H1 (cell line): ENCODE results near the gene SPRN. TPM values are rescaled to one million over a fixed set of nuclear protein-coding genes. Genes with fewer than 3 reads are reported as not detected.

ENCODE experiments used
- CTCF ChIA-PET: fragments of 300-600 bp; sonication (Branson Sonifier 250); formaldehyde crosslinking; loops from one replicate; lab custom pipeline; 2021; ENCODE audit not compliant: partially characterized antibody; lab: Charles Lee
- POLR2A ChIA-PET: fragments of 300-600 bp; sonication (Branson Sonifier 250); formaldehyde crosslinking; loops from one replicate; lab custom pipeline; 2021; ENCODE audit warnings: inconsistent platforms; ENCODE audit not compliant: partially characterized antibody; lab: Charles Lee
- DNase-seq, 2 experiments: peaks; one replicate each; pipeline versions ENCODE4 v3.0.0 to v3.0.0-alpha.2; 2010 to 2022; ENCODE audit warnings: low spot score in 2 of 2, low read depth in 1 of 2, mixed read lengths in 1 of 2
- FAIRE-seq: peaks from 2 replicates; lab custom pipeline; 2011; peaks lifted over from hg19 to GRCh38; lab: Jason Lieb, UNC
- H2AFZ ChIP-seq: 2 replicates; pipeline ENCODE4 v1.8.1; 2012; ENCODE audit warnings: low read length, inconsistent platforms
- H2AK5ac ChIP-seq: 2 replicates; pipeline ENCODE4 v1.6.1; 2013; ENCODE audit warnings: low read depth, low read length
- H2BK120ac ChIP-seq: replicated peaks from 2 replicates; pipeline ENCODE3; 2013; ENCODE audit warnings: low read depth, low read length, inconsistent platforms
- H2BK12ac ChIP-seq: 2 replicates; pipeline ENCODE4 v1.6.1; 2013; ENCODE audit warnings: low read depth, low read length
- H2BK15ac ChIP-seq: 2 replicates; pipeline ENCODE4 v1.6.1; 2013; ENCODE audit warnings: low read length
- H2BK20ac ChIP-seq: 2 replicates; pipeline ENCODE4 v1.6.1; 2013; ENCODE audit warnings: low read length
- H2BK5ac ChIP-seq: 2 replicates; pipeline ENCODE4 v1.6.1; 2013; ENCODE audit warnings: low read depth, low read length
- H3K14ac ChIP-seq: 2 replicates; pipeline ENCODE4 v1.6.1; 2013; ENCODE audit warnings: inconsistent platforms; ENCODE audit not compliant: insufficient read length
- H3K18ac ChIP-seq: 2 replicates; pipeline ENCODE4 v1.6.1; 2013; ENCODE audit warnings: low read length; ENCODE audit errors: extremely low read depth
- H3K23ac ChIP-seq: 2 replicates; pipeline ENCODE4 v1.6.1; 2013; ENCODE audit warnings: inconsistent platforms; ENCODE audit not compliant: insufficient read length
- H3K23me2 ChIP-seq: 2 replicates; pipeline ENCODE4 v1.6.1; 2013; ENCODE audit warnings: low read depth, low read length
- H3K27ac ChIP-seq: 2 replicates; pipeline ENCODE4 v1.6.1; 2011; ENCODE audit warnings: low read depth, low read length, inconsistent platforms
- H3K27me3 ChIP-seq, 4 experiments: replicated peaks in 1 of 4; 1 replicate in 1 of 4; 2 replicates in 3 of 4; pipeline versions ENCODE4 v1.6.1 to v1.8.1; 2011 to 2013; ENCODE audit warnings: low read length in 3 of 4, mild to moderate bottlenecking in 3 of 4, inconsistent platforms in 2 of 4, mixed read lengths in 2 of 4, moderate library complexity in 1 of 4; ENCODE audit not compliant: control insufficient read depth in 3 of 4, insufficient read depth in 3 of 4; ENCODE audit errors: extremely low read depth in 1 of 4
- H3K36me3 ChIP-seq, 4 experiments: 2 replicates each; pipeline versions ENCODE4 v1.6.1 to v1.8.1; 2011 to 2013; ENCODE audit warnings: mild to moderate bottlenecking in 4 of 4, low read length in 3 of 4, moderate library complexity in 2 of 4, control low read depth in 1 of 4, inconsistent platforms in 1 of 4; ENCODE audit not compliant: insufficient read depth in 4 of 4, control insufficient read depth in 2 of 4
- H3K4ac ChIP-seq: replicated peaks from 2 replicates; pipeline ENCODE3; 2013; ENCODE audit warnings: low read length, low read depth, mixed read lengths, inconsistent platforms; ENCODE audit not compliant: insufficient read length
- H3K4me1 ChIP-seq, 4 experiments: replicated peaks in 1 of 4; 1 replicate in 1 of 4; 2 replicates in 3 of 4; pipeline versions ENCODE4 v1.6.1 to v1.8.1; 2011 to 2013; ENCODE audit warnings: low read length in 3 of 4, inconsistent platforms in 2 of 4, mixed read lengths in 1 of 4; ENCODE audit not compliant: insufficient read depth in 4 of 4, control insufficient read depth in 3 of 4
- H3K4me2 ChIP-seq, 2 experiments: 2 replicates each; pipeline versions ENCODE4 v1.6.1 to v1.8.1; 2011 to 2013; ENCODE audit warnings: low read depth in 2 of 2, low read length in 2 of 2, control low read depth in 1 of 2, inconsistent platforms in 1 of 2, mild to moderate bottlenecking in 1 of 2; ENCODE audit not compliant: insufficient read depth in 1 of 2
- H3K4me3 ChIP-seq, 4 experiments: fragments of 200-600, 300-600 bp in 1 of 4; sonication (generic), shearing (Covaris generic), sonication (Bioruptor Twin) in 1 of 4; 2 replicates each; pipeline versions ENCODE4 v1.5.1 to v1.8.1; 2011 to 2016; ENCODE audit warnings: low read length in 4 of 4, low read depth in 3 of 4, control low read depth in 2 of 4, inconsistent platforms in 2 of 4, mild to moderate bottlenecking in 2 of 4, mixed read lengths in 1 of 4, moderate library complexity in 1 of 4; ENCODE audit not compliant: insufficient read depth in 2 of 4; ENCODE audit errors: extremely low read depth in 1 of 4
- H3K56ac ChIP-seq: replicated peaks from 2 replicates; pipeline ENCODE3; 2013; ENCODE audit warnings: low read depth, mild to moderate bottlenecking, mixed read lengths, low read length, inconsistent platforms; ENCODE audit not compliant: insufficient read length
- H3K79me1 ChIP-seq: 2 replicates; pipeline ENCODE4 v1.6.1; 2013; ENCODE audit warnings: low read depth, low read length, control low read depth
- H3K79me2 ChIP-seq, 2 experiments: 2 replicates each; pipeline versions ENCODE4 v1.6.1 to v1.8.1; 2012 to 2013; ENCODE audit warnings: low read length in 2 of 2, mild to moderate bottlenecking in 2 of 2, inconsistent platforms in 1 of 2; ENCODE audit not compliant: insufficient read depth in 2 of 2, control insufficient read depth in 1 of 2
- H3K9ac ChIP-seq, 4 experiments: replicated peaks in 1 of 4; 1 replicate in 1 of 4; 2 replicates in 3 of 4; pipeline versions ENCODE4 v1.6.1 to v1.8.1; 2011 to 2013; ENCODE audit warnings: low read depth in 3 of 4, low read length in 3 of 4, control low read depth in 2 of 4, mild to moderate bottlenecking in 2 of 4, moderate library complexity in 2 of 4, inconsistent platforms in 1 of 4; ENCODE audit errors: extremely low read depth in 1 of 4
- H3K9me3 ChIP-seq, 2 experiments: 2 replicates each; pipeline versions ENCODE4 v1.6.1 to v1.8.1; 2012 to 2013; ENCODE audit warnings: mild to moderate bottlenecking in 2 of 2, moderate library complexity in 2 of 2, control low read depth in 1 of 2, inconsistent platforms in 1 of 2, low read depth in 1 of 2, low read length in 1 of 2, mixed read lengths in 1 of 2; ENCODE audit not compliant: insufficient read depth in 2 of 2
- H4K20me1 ChIP-seq, 2 experiments: replicated peaks in 1 of 2; 2 replicates each; pipeline versions ENCODE3 to v1.8.1; 2011 to 2013; ENCODE audit warnings: inconsistent platforms in 2 of 2, low read length in 2 of 2, mild to moderate bottlenecking in 1 of 2; ENCODE audit not compliant: insufficient read depth in 2 of 2, control insufficient read depth in 1 of 2
- H4K5ac ChIP-seq: 2 replicates; pipeline ENCODE4 v1.6.1; 2013; ENCODE audit warnings: low read length, low read depth, mixed read lengths, inconsistent platforms; ENCODE audit not compliant: insufficient read length
- H4K8ac ChIP-seq: 2 replicates; pipeline ENCODE4 v1.8.0; 2013; ENCODE audit warnings: mild to moderate bottlenecking, moderate library complexity, low read length, inconsistent platforms; ENCODE audit not compliant: insufficient read depth; ENCODE audit errors: extremely low read depth
- H4K91ac ChIP-seq: replicated peaks from 2 replicates; pipeline ENCODE3; 2013; ENCODE audit warnings: low read length, mixed read lengths, inconsistent platforms; ENCODE audit not compliant: insufficient read length
- ASH2L ChIP-seq: fragments of 200-600, 300-600 bp; sonication (generic); IDR thresholded peaks from one replicate; pipeline ENCODE4 v1.7.1; 2017; ENCODE audit warnings: low read length
- CBX5 ChIP-seq: fragments of 300-800, 300-1000 bp; sonication (generic); IDR thresholded peaks from 2 replicates; pipeline ENCODE4 v1.7.1; 2016; ENCODE audit warnings: antibody characterized with exemption, low read length, low read depth
- CEBPB ChIP-seq: IDR thresholded peaks from 2 replicates; pipeline ENCODE4 v1.6.1; 2012; ENCODE audit warnings: low read depth, low read length
- EP300 ChIP-seq, 2 experiments: IDR thresholded peaks; 1 replicate in 1 of 2; 2 replicates in 1 of 2; pipeline ENCODE4 v1.6.1; 2011 to 2012; ENCODE audit warnings: low read depth in 2 of 2, low read length in 2 of 2, mild to moderate bottlenecking in 2 of 2, borderline replicate concordance in 1 of 2, inconsistent platforms in 1 of 2, moderate library complexity in 1 of 2
- FOSL1 ChIP-seq: IDR thresholded peaks from 2 replicates; pipeline ENCODE4 v1.6.1; 2011; ENCODE audit warnings: mild to moderate bottlenecking, low read depth, low read length, moderate library complexity; ENCODE audit not compliant: insufficient read depth
- POLR2A ChIP-seq, 2 experiments: IDR thresholded peaks; 1 replicate in 1 of 2; 2 replicates in 1 of 2; pipeline ENCODE4 v1.6.1; 2011; ENCODE audit warnings: low read depth in 2 of 2, low read length in 2 of 2, mild to moderate bottlenecking in 2 of 2; ENCODE audit errors: control extremely low read depth in 1 of 2
- RAD21 ChIP-seq, 2 experiments: IDR thresholded peaks in 1 of 2; conservative IDR thresholded peaks in 1 of 2; 2 replicates each; pipeline ENCODE4 v1.6.1; 2011; ENCODE audit warnings: low read depth in 2 of 2, low read length in 2 of 2, improper control_type of control experiment in 1 of 2, inconsistent platforms in 1 of 2, mild to moderate bottlenecking in 1 of 2, moderate library complexity in 1 of 2
- RBBP5 ChIP-seq: IDR thresholded peaks from 2 replicates; pipeline ENCODE4 v1.7.1; 2012; ENCODE audit warnings: low read depth, mild to moderate bottlenecking, inconsistent platforms, low read length, moderate library complexity, borderline replicate concordance
- RNF2 ChIP-seq: fragments of 200-900, 300-1000 bp; sonication (generic); IDR thresholded peaks from 2 replicates; pipeline ENCODE4 v1.7.1; 2016; ENCODE audit warnings: borderline replicate concordance, low read depth, mild to moderate bottlenecking, antibody characterized with exemption, low read length; ENCODE audit not compliant: poor library complexity, severe bottlenecking; ENCODE audit errors: missing control alignments
- SRF ChIP-seq: IDR thresholded peaks from 2 replicates; pipeline ENCODE4 v1.6.1; 2011; ENCODE audit warnings: mild to moderate bottlenecking, low read depth, low read length, moderate library complexity
- TCF12 ChIP-seq: IDR thresholded peaks from 2 replicates; pipeline ENCODE4 v1.6.1; 2011; ENCODE audit warnings: low read depth, mild to moderate bottlenecking, low read length
- USF2 ChIP-seq: IDR thresholded peaks from 2 replicates; pipeline ENCODE4 v1.6.1; 2011; ENCODE audit warnings: low read length, improper control_type of control experiment
- WGBS, 2 experiments: shearing (Covaris generic) in 1 of 2; methylation state at CpG; one replicate each; pipeline versions ENCODE4 v1.1.6 to v1.1.7; 2013 to 2015; ENCODE audit warnings: low lambda C conversion rate in 2 of 2, mixed read lengths in 2 of 2, inconsistent platforms in 1 of 2, low coverage in 1 of 2, missing lambda C conversion rate in 1 of 2; ENCODE audit not compliant: insufficient replicate concordance in 2 of 2, insufficient coverage in 1 of 2, insufficient read length in 1 of 2; ENCODE audit errors: extremely low coverage in 1 of 2, missing lambda C conversion rate in 1 of 2; 5-methylcytosine and 5-hydroxymethylcytosine counted together
- polyA plus RNA-seq, 7 experiments: library from polyadenylated mRNA; depleted of rRNA in 3 of 7; stranded (reverse) in 5 of 7; unstranded in 2 of 7; fragments of >200 nt in 5 of 7; fragments of 200-250 nt in 2 of 7; gene quantifications; 1 replicate in 5 of 7; 2 replicates in 1 of 7; 4 replicates in 1 of 7; pipeline versions ENCODE4 v1.2.1 to v1.2.3, GENCODE V29; 2011 to 2013; ENCODE audit warnings: missing spikeins in 2 of 7, mixed read lengths in 2 of 7
- total RNA-seq: library from RNA; stranded (reverse); fragmentation: NEBNext Ultra II Directional; extraction: Animal tissue kit (Norgen Biotek cat#: 25700); gene quantifications from 2 replicates; pipeline ENCODE4 v1.2.1, GENCODE V29; 2021

SPRN gene
- total and polyA plus RNA-seq, 2 of the 8 experiments (the other 6 are each of a cell fraction or from before 2014, with no cell fraction given): 0.23 to 0.24 TPM

- Histone ChIP-seq H2BK20ac (no peak overlapping the region), H3K36me3 (no peaks in the 10 kb centered on the region; a peak in 1 of 8 replicates), H3K4me3 (no peak overlapping the region), H2BK15ac (no peak overlapping the region), H3K4ac (no peak overlapping the region), H2BK5ac (no peak overlapping the region), H3K23me2 (no peaks in the 10 kb centered on the region), H4K91ac (no peak overlapping the region), H3K27ac (no peak overlapping the region), H2BK120ac (no peak overlapping the region), H3K56ac (no peak overlapping the region), H3K79me1 (no peaks in the 10 kb centered on the region), H4K8ac (no peak overlapping the region), H3K9ac (no peak overlapping the region), H3K23ac (no peak overlapping the region), H3K18ac (no peak overlapping the region), H3K79me2 (no peaks in the 10 kb centered on the region), H3K14ac (no peak overlapping the region), H4K20me1 (no peaks in the 10 kb centered on the region), H2AK5ac (no peak overlapping the region), H3K9me3 (peaks cover 77 to 88% of the 10 kb centered on the region in 2 experiments), H2AFZ (no peak overlapping the region), H4K5ac (no peak overlapping the region), H3K27me3 (no peaks in the 10 kb centered on the region), H2BK12ac (no peak overlapping the region), H3K4me2 (no peak overlapping the region), H3K4me1 (no peaks in the 10 kb centered on the region)
- FAIRE-seq (no peak), DNase-seq (no peak)
- POLR2A ChIA-PET: no interaction called here
- CTCF ChIA-PET: no interaction called here
- 88% methylated on average over 18 of the region's 21 CpGs; no CpG with 5 or more reads in 1 of the 2 experiments for WGBS, 2 experiments
- TF ChIP-seq EP300 (IDR thresholded peaks at IDR 0.05; ENCODE audit: borderline replicate concordance in 1 of 2, low read depth in 2 of 2, low read length in 2 of 2): no peak
- TF ChIP-seq CEBPB: no peak
- no peak for TF ChIP-seq CBX5
- no peak for TF ChIP-seq RNF2
- no peak for TF ChIP-seq RAD21 (IDR thresholded peaks at IDR 0.05 in 1 of 2, conservative IDR thresholded peaks at IDR 0.05 in 1 of 2; ENCODE audit: low read depth in 2 of 2, low read length in 2 of 2)
- no peak for TF ChIP-seq RBBP5
- TF ChIP-seq FOSL1: no peak
- TF ChIP-seq SRF: no peak
- no peak for TF ChIP-seq USF2
- TF ChIP-seq POLR2A (IDR thresholded peaks at IDR 0.05; ENCODE audit: control extremely low read depth in 1 of 2, low read depth in 2 of 2, low read length in 2 of 2): no peak
- TF ChIP-seq ASH2L: no peak
- no peak for TF ChIP-seq TCF12
These were observed 34.5 kb upstream of the SPRN start for GRCh38 chr10:133458710-133459453.
